Immature natural killer cell (primary cell): ENCODE measurements around the gene KCNMB3. TPM values are rescaled to one million over a fixed set of nuclear protein-coding genes. Genes with fewer than 3 reads are reported as not detected.

Experiments used
- DNase-seq, 3 donors: peaks; one replicate each; pipeline ENCODE4 v3.0.0; 2022; ENCODE audit warnings: mixed read lengths in 1 of 3
- H3K27ac Mint-ChIP-seq, 6 donors: one replicate each; pipeline ENCODE4 v1.8.0; 2020; ENCODE audit warnings: mixed read lengths in 6 of 6, mild to moderate bottlenecking in 5 of 6, inconsistent platforms in 4 of 6, moderate library complexity in 3 of 6
- H3K27me3 Mint-ChIP-seq, 3 donors: one replicate each; pipeline ENCODE4 v1.8.0; 2020 to 2021; ENCODE audit warnings: low read depth in 3 of 3, mild to moderate bottlenecking in 3 of 3, mixed read lengths in 3 of 3, moderate library complexity in 3 of 3, inconsistent platforms in 1 of 3
- H3K36me3 Mint-ChIP-seq, 3 donors: one replicate each; pipeline ENCODE4 v1.8.0; 2020; ENCODE audit warnings: mixed read lengths in 3 of 3, inconsistent platforms in 2 of 3, mild to moderate bottlenecking in 2 of 3
- H3K4me1 Mint-ChIP-seq, 2 donors: one replicate each; pipeline ENCODE4 v1.8.0; 2020; ENCODE audit warnings: inconsistent platforms in 2 of 2, mild to moderate bottlenecking in 2 of 2, mixed read lengths in 2 of 2, moderate library complexity in 1 of 2
- H3K4me3 Mint-ChIP-seq, 5 donors: one replicate each; pipeline ENCODE4 v1.8.0; 2020; ENCODE audit warnings: mild to moderate bottlenecking in 5 of 5, mixed read lengths in 5 of 5, inconsistent platforms in 3 of 5, moderate library complexity in 3 of 5
- H3K9me3 Mint-ChIP-seq, 6 donors: one replicate each; pipeline ENCODE4 v1.8.0; 2020; ENCODE audit warnings: mild to moderate bottlenecking in 6 of 6, mixed read lengths in 6 of 6, inconsistent platforms in 4 of 6, moderate library complexity in 3 of 6
- polyA plus RNA-seq, 3 donors: library from polyadenylated mRNA; unstranded; fragments of 300-500 nt; fragmentation: Illumina TruSeq; gene quantifications; one replicate each; pipeline ENCODE4 v1.2.3, GENCODE V29; 2021

The KCNMB3 gene
- polyA plus RNA-seq, result under 1 TPM in 2 of 3 donors, not detected in 1; 0.20 to 0.43 TPM

DNA sequence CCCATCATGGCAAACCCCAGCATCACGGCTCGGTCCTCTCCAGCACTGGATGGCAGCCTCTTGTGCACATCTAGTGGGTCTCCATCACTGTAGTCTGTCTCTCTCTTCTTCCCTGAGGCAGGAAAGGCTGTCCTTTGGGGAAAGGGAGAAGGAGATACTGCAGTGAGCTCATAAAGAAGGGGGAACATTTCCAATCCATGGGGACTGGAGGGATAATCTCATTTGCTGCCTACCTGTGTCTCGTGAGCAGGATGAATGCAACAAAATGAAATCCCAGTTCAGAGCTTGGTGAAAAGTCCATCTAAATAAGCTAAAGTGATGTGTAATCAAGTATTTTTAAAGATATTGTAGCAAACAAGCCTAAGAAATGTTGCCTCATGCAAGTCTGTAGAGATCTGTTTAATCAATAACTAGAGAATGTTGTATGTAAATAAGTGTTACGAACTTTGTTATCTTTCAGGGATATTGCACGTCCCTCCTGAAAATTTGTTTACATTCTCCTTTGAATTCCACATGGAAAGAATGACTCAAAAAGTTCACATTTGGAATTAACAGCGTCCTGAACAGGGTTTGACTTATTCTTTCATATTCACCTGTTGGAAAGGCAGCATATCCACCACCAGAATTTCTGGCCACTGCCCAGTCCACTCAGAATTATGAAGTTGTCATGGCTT is at the start of gene KCNMB3:
KCNMB3 (minus strand) TSS at position 312 of the 674 bp plus-strand sequence; CDS start at position 188, 124 bp downstream.
- Mint-ChIP-seq H3K27ac (no peak within 1 kb of the TSS), H3K4me1 (no peaks in the 10 kb centered on the region), H3K4me3 (no peak within 1 kb of the TSS), H3K36me3 (peaks cover 3 to 8% (median 7%) of the 10 kb centered on the region in 3 donors), H3K9me3 (peaks cover 0 to 6% (median 0%) of the 10 kb centered on the region in 6 donors), H3K27me3 (peaks cover 0 to 5% (median 0%) of the 10 kb centered on the region in 3 donors)
- DNase-seq, result no peak

DNA sequence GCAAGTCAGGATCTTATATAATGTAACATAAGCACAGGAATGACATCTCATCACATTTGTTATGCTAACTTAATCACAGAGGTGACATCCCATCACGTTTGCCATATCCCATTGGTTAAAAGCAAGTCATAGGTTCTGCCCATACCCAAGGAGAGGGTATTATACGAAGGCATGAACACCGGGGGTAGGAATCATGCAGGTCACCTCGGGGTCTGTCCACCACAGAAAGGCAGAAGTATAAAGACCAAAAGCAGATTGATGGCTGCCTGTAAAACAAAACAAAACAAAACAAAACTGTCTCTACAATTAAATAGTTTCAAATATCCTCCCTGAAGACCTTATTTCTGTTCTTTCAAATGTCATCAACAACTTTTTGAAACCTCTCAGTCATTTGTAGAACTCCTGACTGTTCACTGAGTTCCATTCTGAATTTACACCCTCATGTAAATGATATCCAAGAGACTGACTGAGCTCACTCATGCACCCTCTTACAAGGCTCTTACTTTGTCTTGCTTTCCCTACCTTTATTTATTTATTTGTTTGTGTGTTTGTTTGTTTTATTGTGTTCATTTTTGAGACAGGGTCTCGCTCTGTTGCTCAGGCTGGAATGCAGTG is 49.2 kb upstream of the KCNMB3 start:
- Mint-ChIP-seq H3K27ac (no peak overlapping the region), H3K27me3 (peaks cover 0 to 3% (median 3%) of the 10 kb centered on the region in 3 donors), H3K36me3 (no peaks in the 10 kb centered on the region), H3K4me3 (no peak overlapping the region), H3K9me3 (no peaks in the 10 kb centered on the region), H3K4me1 (no peaks in the 10 kb centered on the region)
- DNase-seq, result no peak

- no peaks in the 10 kb centered on the region for H3K4me1 Mint-ChIP-seq
- H3K27me3 Mint-ChIP-seq, result peaks cover 0 to 5% (median 3%) of the 10 kb centered on the region in 3 donors
- no peaks in the 10 kb centered on the region for H3K9me3 Mint-ChIP-seq
- H3K27ac Mint-ChIP-seq, result no peak overlapping the region
- no peaks in the 10 kb centered on the region for H3K36me3 Mint-ChIP-seq
- no peak for DNase-seq
- H3K4me3 Mint-ChIP-seq, result no peak overlapping the region
Observed at GRCh38 chr3:179299316-179299715, 48.4 kb upstream of the KCNMB3 start.

GRCh38 chr3:179297971-179298725 is 47.2 kb upstream of the KCNMB3 start:
- Mint-ChIP-seq H3K4me3 (no peak overlapping the region), H3K4me1 (no peaks in the 10 kb centered on the region), H3K36me3 (no peaks in the 10 kb centered on the region), H3K27me3 (peaks cover under 1 to 5% (median 3%) of the 10 kb centered on the region in 3 donors), H3K9me3 (no peaks in the 10 kb centered on the region), H3K27ac (no peak overlapping the region)
- DNase-seq, result no peak

GRCh38 chr3:179292450-179292849 is 41.5 kb upstream of the KCNMB3 start:
- H3K36me3 Mint-ChIP-seq, result no peaks in the 10 kb centered on the region
- peaks cover 3 to 7% (median 5%) of the 10 kb centered on the region in 3 donors for H3K27me3 Mint-ChIP-seq
- no peak overlapping the region for H3K27ac Mint-ChIP-seq
- H3K4me3 Mint-ChIP-seq, result no peak overlapping the region
- H3K9me3 Mint-ChIP-seq, result no peaks in the 10 kb centered on the region
- H3K4me1 Mint-ChIP-seq, result no peaks in the 10 kb centered on the region
- DNase-seq, result no peak

DNA sequence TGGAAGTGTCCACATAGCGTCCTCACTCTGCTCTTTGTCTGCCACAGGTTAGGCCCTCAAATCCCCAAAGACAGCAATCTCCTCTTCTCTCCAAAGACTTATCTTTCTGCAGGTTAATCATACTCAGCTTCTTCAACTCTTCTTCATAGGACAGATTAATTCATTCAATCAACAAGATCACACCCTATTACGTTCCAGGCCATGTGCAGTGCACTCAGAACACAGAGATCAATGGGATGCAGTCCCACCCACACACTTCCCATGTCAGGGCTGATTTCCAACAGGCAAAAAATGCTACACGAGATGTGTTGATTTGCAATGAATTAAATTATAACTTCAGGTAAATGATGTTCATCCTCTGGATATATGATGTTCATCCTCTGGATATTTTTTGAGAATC is 38.4 kb upstream of the KCNMB3 start:
- Mint-ChIP-seq H3K4me1 (no peaks in the 10 kb centered on the region), H3K36me3 (no peaks in the 10 kb centered on the region), H3K9me3 (no peaks in the 10 kb centered on the region), H3K4me3 (no peak overlapping the region), H3K27me3 (peaks cover 3 to 5% (median 3%) of the 10 kb centered on the region in 3 donors), H3K27ac (no peak overlapping the region)
- no peak for DNase-seq

DNA sequence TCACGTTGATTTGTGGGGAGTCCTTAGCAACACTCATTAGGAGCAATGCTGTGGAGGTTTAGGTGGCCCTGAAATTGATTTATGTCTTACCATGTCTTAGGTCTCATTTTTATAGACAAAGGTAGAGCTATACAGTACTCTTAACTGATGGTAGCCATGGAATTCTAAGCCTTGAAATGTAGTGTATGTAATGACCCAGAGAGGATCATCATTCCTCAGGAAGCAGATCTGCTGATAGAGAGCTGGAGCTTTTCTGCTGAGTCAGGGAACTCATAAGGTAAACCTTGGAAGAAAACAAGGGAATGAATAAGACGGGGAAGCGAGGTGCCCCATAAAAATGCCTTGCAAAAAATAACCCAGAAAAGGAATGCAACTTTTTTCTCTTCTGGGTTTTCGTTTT is 37.9 kb upstream of the KCNMB3 start:
- DNase-seq, result no peak
- Mint-ChIP-seq H3K27me3 (peaks cover 3 to 5% (median 4%) of the 10 kb centered on the region in 3 donors), H3K9me3 (no peaks in the 10 kb centered on the region), H3K27ac (no peak overlapping the region), H3K4me3 (no peak overlapping the region), H3K36me3 (no peaks in the 10 kb centered on the region), H3K4me1 (no peaks in the 10 kb centered on the region)

DNA sequence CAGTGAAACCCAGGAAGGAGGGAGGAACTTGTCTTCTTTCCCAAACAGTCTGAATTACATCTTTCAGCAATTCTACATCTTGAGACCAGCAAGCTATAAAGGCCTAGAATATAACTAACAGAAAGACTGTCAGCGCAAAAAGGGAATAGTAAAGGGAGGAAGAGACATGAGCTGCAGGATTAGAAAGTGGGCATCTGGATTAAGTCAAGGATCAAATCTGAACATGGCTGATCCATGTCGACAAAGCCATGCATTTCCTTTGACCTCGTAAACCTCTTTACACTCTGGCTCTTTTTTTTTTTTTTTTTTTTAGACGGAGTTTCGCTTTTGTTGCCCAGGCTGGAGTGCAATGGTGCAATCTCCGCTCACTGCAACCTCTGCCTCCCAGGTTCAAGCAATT is 35.4 kb upstream of the KCNMB3 start:
- Mint-ChIP-seq H3K36me3 (no peaks in the 10 kb centered on the region), H3K4me1 (no peaks in the 10 kb centered on the region)

DNA sequence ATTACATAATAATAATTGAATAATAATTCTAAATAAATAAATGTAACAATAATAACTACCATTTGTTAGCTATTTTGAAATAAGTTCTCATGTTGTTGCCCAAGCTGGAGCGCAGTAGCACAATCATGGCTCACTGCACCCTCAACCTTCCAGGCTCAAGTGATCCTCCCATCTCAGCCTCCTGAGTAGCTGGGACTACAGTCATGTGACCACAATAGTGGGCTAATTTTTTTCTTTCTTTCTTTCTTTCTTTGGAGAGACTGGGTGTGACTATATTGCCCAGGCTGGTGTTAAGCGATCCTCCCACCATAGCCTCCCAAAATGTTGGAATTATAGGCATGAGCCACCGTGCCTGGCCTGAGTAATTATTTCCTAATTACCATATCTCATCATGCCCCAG is 30.9 kb upstream of the KCNMB3 start:
- no peak for DNase-seq
- Mint-ChIP-seq H3K4me3 (no peak overlapping the region), H3K4me1 (no peaks in the 10 kb centered on the region), H3K9me3 (no peaks in the 10 kb centered on the region), H3K36me3 (no peaks in the 10 kb centered on the region), H3K27me3 (peaks cover 1 to 21% (median 14%) of the 10 kb centered on the region in 3 donors), H3K27ac (no peak overlapping the region)

More for the DNA sequence above, 35.4 kb upstream of the KCNMB3 start:
- no peak for DNase-seq
- Mint-ChIP-seq H3K9me3 (no peaks in the 10 kb centered on the region), H3K27ac (no peak overlapping the region), H3K4me3 (no peak overlapping the region), H3K27me3 (peaks cover 1 to 13% (median 10%) of the 10 kb centered on the region in 3 donors)

- no peak overlapping the region for H3K27ac Mint-ChIP-seq
- no peaks in the 10 kb centered on the region for H3K36me3 Mint-ChIP-seq
- peaks cover 1 to 20% (median 13%) of the 10 kb centered on the region in 3 donors for H3K27me3 Mint-ChIP-seq
- no peaks in the 10 kb centered on the region for H3K4me1 Mint-ChIP-seq
- H3K9me3 Mint-ChIP-seq, result peaks cover 0 to 2% (median 0%) of the 10 kb centered on the region in 6 donors
- H3K4me3 Mint-ChIP-seq, result no peak overlapping the region
- DNase-seq, result no peak
Observed at GRCh38 chr3:179279837-179280236, 28.9 kb upstream of the KCNMB3 start.

DNA sequence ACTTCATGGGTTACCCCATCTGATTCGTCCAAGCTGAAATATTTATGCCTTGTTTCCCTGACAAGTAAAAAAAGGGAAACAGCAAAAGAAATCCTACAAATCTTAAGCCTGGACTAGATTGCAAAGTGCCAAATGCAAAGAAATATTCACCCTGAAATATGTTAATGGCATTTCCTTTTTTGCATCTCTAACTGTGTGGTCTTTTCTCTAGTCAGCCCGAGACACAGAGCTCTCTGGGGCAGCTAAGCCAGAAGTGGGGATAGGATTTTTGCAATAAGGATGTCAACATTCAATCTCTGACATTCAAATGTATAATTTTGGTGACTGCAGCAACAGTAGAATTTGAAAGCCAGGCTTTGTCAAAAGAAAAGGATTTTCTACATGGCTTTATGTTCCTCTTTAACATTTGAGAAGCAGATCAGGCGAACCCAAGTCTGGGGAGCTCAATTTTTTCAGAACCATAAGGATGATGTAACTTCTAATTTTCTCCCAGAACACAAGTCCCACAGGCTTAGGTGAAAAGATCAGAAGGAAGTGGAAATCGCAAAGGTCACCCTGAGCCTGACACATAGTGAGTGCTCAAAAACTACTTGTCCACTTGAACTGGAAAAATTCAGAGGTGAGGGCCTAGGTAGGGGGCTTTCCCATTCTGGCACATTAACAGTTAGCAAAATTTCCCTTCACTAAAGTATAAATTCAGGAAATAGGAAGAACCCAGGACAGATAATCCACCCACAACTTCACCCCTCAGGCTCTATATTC is 28.2 kb upstream of the KCNMB3 start:
- H3K36me3 Mint-ChIP-seq, result no peaks in the 10 kb centered on the region
- H3K4me1 Mint-ChIP-seq, result no peaks in the 10 kb centered on the region
- peaks cover 0 to 2% (median 0%) of the 10 kb centered on the region in 6 donors for H3K9me3 Mint-ChIP-seq
- no peak for DNase-seq
- no peak overlapping the region for H3K27ac Mint-ChIP-seq
- peaks cover 1 to 20% (median 13%) of the 10 kb centered on the region in 3 donors for H3K27me3 Mint-ChIP-seq
- H3K4me3 Mint-ChIP-seq, result no peak overlapping the region

- peaks cover 0 to 2% (median 0%) of the 10 kb centered on the region in 6 donors for H3K9me3 Mint-ChIP-seq
- peaks cover 0 to 20% (median 11%) of the 10 kb centered on the region in 3 donors for H3K27me3 Mint-ChIP-seq
- no peaks in the 10 kb centered on the region for H3K36me3 Mint-ChIP-seq
- H3K4me3 Mint-ChIP-seq, result no peak overlapping the region
- DNase-seq, result no peak
- H3K27ac Mint-ChIP-seq, result no peak overlapping the region
- H3K4me1 Mint-ChIP-seq, result no peaks in the 10 kb centered on the region
Observed at GRCh38 chr3:179278151-179278550, 27.2 kb upstream of the KCNMB3 start.

DNA sequence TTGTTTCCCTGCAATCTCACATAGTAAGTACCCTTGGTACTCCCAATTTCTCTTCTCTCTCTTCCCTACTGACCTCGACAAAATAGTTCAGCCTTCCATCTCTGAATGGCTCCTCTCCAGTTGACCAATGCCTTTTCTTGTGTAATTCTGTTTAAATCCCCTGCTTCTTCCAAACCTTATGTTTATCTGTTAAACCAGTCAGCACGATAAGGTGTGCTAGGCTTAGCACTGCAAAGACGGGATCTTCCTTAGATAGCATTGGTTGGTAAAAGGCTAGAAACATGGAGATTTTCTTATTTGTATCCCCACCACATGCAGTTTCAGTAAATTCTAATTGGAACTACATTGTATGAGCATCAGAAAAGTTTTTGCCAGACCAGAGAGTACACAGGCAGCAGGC is 25.8 kb upstream of the KCNMB3 start:
- no peak overlapping the region for H3K4me3 Mint-ChIP-seq
- DNase-seq, result no peak
- H3K4me1 Mint-ChIP-seq, result no peaks in the 10 kb centered on the region
- peaks cover 0 to 2% (median 0%) of the 10 kb centered on the region in 6 donors for H3K9me3 Mint-ChIP-seq
- H3K27me3 Mint-ChIP-seq, result peaks cover 0 to 10% (median 4%) of the 10 kb centered on the region in 3 donors
- H3K27ac Mint-ChIP-seq, result no peak overlapping the region
- H3K36me3 Mint-ChIP-seq, result no peaks in the 10 kb centered on the region
